Mesenchymal stem cell (in vitro differentiated cells and primary cell): Measurements from ENCODE around the gene SH2D4B.
A peak's percentile ranks its signal among the peaks of the same experiment; 100 is the strongest.

Experiments used
- DNase-seq: peaks from one replicate; pipeline ENCODE4 v3.0.0-alpha.2; 2013
- H2AFZ ChIP-seq: one replicate; pipeline ENCODE4 v1.6.1; 2013; ENCODE audit warnings: low read depth, mild to moderate bottlenecking, control low read depth, inconsistent platforms, low read length, moderate library complexity
- H2AK5ac ChIP-seq: 2 replicates; pipeline ENCODE4 v1.6.1; 2013; ENCODE audit warnings: low read length, moderate library complexity, mild to moderate bottlenecking, inconsistent platforms; ENCODE audit not compliant: severe bottlenecking
- H2BK120ac ChIP-seq: one replicate; pipeline ENCODE4 v1.6.1; 2013; ENCODE audit warnings: low read depth, mild to moderate bottlenecking, inconsistent platforms, low read length, moderate library complexity
- H2BK12ac ChIP-seq, 2 experiments: one replicate each; pipeline ENCODE4 v1.6.1; 2013; ENCODE audit warnings: inconsistent platforms in 2 of 2, low read length in 2 of 2, mild to moderate bottlenecking in 2 of 2, moderate library complexity in 2 of 2, control low read depth in 1 of 2
- H2BK15ac ChIP-seq: one replicate; pipeline ENCODE4 v1.6.1; 2013; ENCODE audit warnings: mild to moderate bottlenecking, low read depth, inconsistent platforms; ENCODE audit not compliant: poor library complexity, severe bottlenecking
- H2BK5ac ChIP-seq: 2 replicates; pipeline ENCODE4 v1.6.1; 2013; ENCODE audit warnings: low read depth, mild to moderate bottlenecking, low read length, control low read depth, inconsistent platforms; ENCODE audit not compliant: poor library complexity, severe bottlenecking
- H3K14ac ChIP-seq, 2 experiments: one replicate each; pipeline ENCODE4 v1.6.1; 2013; ENCODE audit warnings: inconsistent platforms in 2 of 2, low read length in 2 of 2, control low read depth in 1 of 2, mild to moderate bottlenecking in 1 of 2, moderate library complexity in 1 of 2
- H3K18ac ChIP-seq, 2 experiments: one replicate each; pipeline ENCODE4 v1.6.1; 2013; ENCODE audit warnings: inconsistent platforms in 2 of 2, low read length in 2 of 2, control low read depth in 1 of 2, low read depth in 1 of 2, mild to moderate bottlenecking in 1 of 2
- H3K23ac ChIP-seq, 2 experiments: one replicate each; pipeline ENCODE4 v1.6.1; 2013; ENCODE audit warnings: inconsistent platforms in 2 of 2, low read length in 2 of 2, mild to moderate bottlenecking in 2 of 2, moderate library complexity in 2 of 2, control low read depth in 1 of 2
- H3K27ac ChIP-seq: 2 replicates; pipeline ENCODE4 v1.5.1; 2013; ENCODE audit warnings: mild to moderate bottlenecking, moderate library complexity, low read length, control low read depth, inconsistent platforms; ENCODE audit not compliant: poor library complexity, severe bottlenecking
- H3K27me3 ChIP-seq, 2 experiments: 2 replicates each; pipeline versions ENCODE4 v1.6.1 to v1.7.0; 2013; ENCODE audit warnings: low read length in 2 of 2, mild to moderate bottlenecking in 2 of 2, moderate library complexity in 2 of 2, control low read depth in 1 of 2, inconsistent platforms in 1 of 2; ENCODE audit not compliant: control insufficient read depth in 1 of 2, insufficient read depth in 1 of 2
- H3K36me3 ChIP-seq, 2 experiments: 2 replicates each; pipeline versions ENCODE4 v1.6.1 to v1.7.0; 2013; ENCODE audit warnings: low read length in 2 of 2, control low read depth in 1 of 2, inconsistent platforms in 1 of 2, low read depth in 1 of 2, mild to moderate bottlenecking in 1 of 2; ENCODE audit not compliant: insufficient read depth in 2 of 2, control insufficient read depth in 1 of 2
- H3K4ac ChIP-seq, 2 experiments: one replicate each; pipeline ENCODE4 v1.6.1; 2013; ENCODE audit warnings: inconsistent platforms in 2 of 2, low read length in 2 of 2, mild to moderate bottlenecking in 2 of 2, moderate library complexity in 2 of 2, control low read depth in 1 of 2, low read depth in 1 of 2
- H3K4me1 ChIP-seq: 2 replicates; pipeline ENCODE4 v1.6.1; 2013; ENCODE audit warnings: low read depth, low read length, control low read depth; ENCODE audit not compliant: control insufficient read depth, insufficient read depth
- H3K4me2 ChIP-seq: 2 replicates; pipeline ENCODE4 v1.6.1; 2013; ENCODE audit warnings: low read length, mild to moderate bottlenecking, inconsistent platforms; ENCODE audit not compliant: poor library complexity, severe bottlenecking
- H3K4me3 ChIP-seq, 2 experiments: 2 replicates each; pipeline versions ENCODE4 v1.5.1 to v1.7.0; 2013; ENCODE audit warnings: low read length in 2 of 2, mild to moderate bottlenecking in 2 of 2, control low read depth in 1 of 2, low read depth in 1 of 2; ENCODE audit not compliant: insufficient read depth in 1 of 2
- H3K79me1 ChIP-seq: replicated peaks from 2 replicates; pipeline ENCODE4 v1.6.1; 2013; ENCODE audit warnings: mild to moderate bottlenecking, control low read depth, low read length, inconsistent platforms; ENCODE audit not compliant: poor library complexity, severe bottlenecking
- H3K9ac ChIP-seq: 2 replicates; pipeline ENCODE4 v1.7.0; 2013; ENCODE audit warnings: mild to moderate bottlenecking, low read length, moderate library complexity
- H3K9me3 ChIP-seq: 2 replicates; pipeline ENCODE4 v1.7.0; 2013; ENCODE audit warnings: mild to moderate bottlenecking, low read length; ENCODE audit not compliant: control insufficient read depth
- H4K8ac ChIP-seq: one replicate; pipeline ENCODE4 v1.6.1; 2013; ENCODE audit warnings: inconsistent platforms, mild to moderate bottlenecking, low read length, moderate library complexity
- H4K91ac ChIP-seq: one replicate; pipeline ENCODE4 v1.6.1; 2013; ENCODE audit warnings: mild to moderate bottlenecking, low read length, inconsistent platforms
- whole genome bisulfite sequencing: methylation state at CpG from one replicate; pipeline ENCODE4 v1.1.7; 2013; ENCODE audit warnings: mixed read lengths; 5-methylcytosine and 5-hydroxymethylcytosine counted together

The SH2D4B gene

GRCh38 chr10:80501913-80502521, 35.7 kb upstream of the SH2D4B start:
- Histone ChIP-seq H3K27ac (peak overlapping the region; percentile 99), H2BK12ac (peak overlapping the region in 1 of 2 experiments; percentile 88), H3K4ac (peak overlapping the region; percentile 3 to 46), H3K4me1 (peaks cover 76% of the 10 kb centered on the region), H3K23ac (peak overlapping the region in 1 of 2 experiments; percentile 67), H3K9me3 (no peaks in the 10 kb centered on the region), H2AK5ac (peak overlapping the region; percentile 78), H4K91ac (no peak overlapping the region), H2BK5ac (peak overlapping the region; percentile 49), H2BK15ac (no peak overlapping the region), H3K27me3 (no peaks in the 10 kb centered on the region), H3K18ac (peak overlapping the region; percentile 33 to 55), H3K14ac (peak overlapping the region in 1 of 2 experiments; percentile 61), H3K4me3 (peak overlapping the region in 1 of 2 experiments; percentile 25), H3K4me2 (no peak overlapping the region), H2AFZ (no peak overlapping the region), H3K9ac (peak overlapping the region; percentile 55), H3K36me3 (peaks cover 9 to 34% of the 10 kb centered on the region in 2 experiments), H3K79me1 (no peaks in the 10 kb centered on the region), H4K8ac (peak overlapping the region; percentile 66), H2BK120ac (peak overlapping the region; percentile 51)
- DNase-seq = no peak
- 77% methylated on average over 13 of the region's 13 CpGs for WGBS

GRCh38 chr10:80502621-80503583, 34.8 kb upstream of the SH2D4B start:
- Histone ChIP-seq H3K27ac (peak overlapping the region; percentile 99), H3K4me3 (no peak overlapping the region), H3K36me3 (peaks cover 11 to 34% of the 10 kb centered on the region in 2 experiments), H2BK12ac (peak overlapping the region; percentile 31 to 55), H2BK120ac (peak overlapping the region; percentile 51), H3K79me1 (no peaks in the 10 kb centered on the region), H3K4me2 (no peak overlapping the region), H4K91ac (peak overlapping the region; percentile 18), H3K27me3 (no peaks in the 10 kb centered on the region), H3K18ac (peak overlapping the region; percentile 33 to 58), H3K9ac (peak overlapping the region; percentile 32), H3K23ac (peak overlapping the region in 1 of 2 experiments; percentile 53), H2BK5ac (peak overlapping the region; percentile 49), H2BK15ac (no peak overlapping the region), H2AK5ac (peak overlapping the region; percentile 78), H3K9me3 (no peaks in the 10 kb centered on the region), H3K4ac (peak overlapping the region in 1 of 2 experiments; percentile 56), H3K4me1 (peaks cover 76% of the 10 kb centered on the region), H2AFZ (no peak overlapping the region), H3K14ac (peak overlapping the region in 1 of 2 experiments; percentile 58), H4K8ac (no peak overlapping the region)
- 86% methylated on average over 13 of the region's 13 CpGs for WGBS
- DNase-seq = no peak

GRCh38 chr10:80503584-80504157, 34.0 kb upstream of the SH2D4B start:
- Histone ChIP-seq H4K91ac (peak overlapping the region; percentile 76), H2BK12ac (peak overlapping the region in 1 of 2 experiments; percentile 53), H2BK120ac (no peak overlapping the region), H3K4me1 (peaks cover 74% of the 10 kb centered on the region), H3K14ac (no peak overlapping the region), H4K8ac (no peak overlapping the region), H3K9ac (peak overlapping the region; percentile 32), H3K36me3 (peaks cover 15 to 37% of the 10 kb centered on the region in 2 experiments), H3K18ac (peak overlapping the region in 1 of 2 experiments; percentile 58), H2BK5ac (no peak overlapping the region), H3K27ac (peak overlapping the region; percentile 99), H3K4me3 (no peak overlapping the region), H3K27me3 (no peaks in the 10 kb centered on the region), H3K4me2 (no peak overlapping the region), H2AK5ac (peak overlapping the region; percentile 78), H3K23ac (no peak overlapping the region), H3K4ac (peak overlapping the region in 1 of 2 experiments; percentile 33), H2AFZ (no peak overlapping the region), H2BK15ac (no peak overlapping the region), H3K79me1 (no peaks in the 10 kb centered on the region), H3K9me3 (no peaks in the 10 kb centered on the region)
- 81% methylated on average over 6 of the region's 7 CpGs for WGBS
- no peak for DNase-seq
